Measurements from ENCODE around the gene SEC14L1.
"Not testable (repeated sequence)": the region's sequence is repeated elsewhere in the genome, so short reads cannot be mapped to it uniquely, and the experiment has no call there.

SEC14L1 gene

DNA sequence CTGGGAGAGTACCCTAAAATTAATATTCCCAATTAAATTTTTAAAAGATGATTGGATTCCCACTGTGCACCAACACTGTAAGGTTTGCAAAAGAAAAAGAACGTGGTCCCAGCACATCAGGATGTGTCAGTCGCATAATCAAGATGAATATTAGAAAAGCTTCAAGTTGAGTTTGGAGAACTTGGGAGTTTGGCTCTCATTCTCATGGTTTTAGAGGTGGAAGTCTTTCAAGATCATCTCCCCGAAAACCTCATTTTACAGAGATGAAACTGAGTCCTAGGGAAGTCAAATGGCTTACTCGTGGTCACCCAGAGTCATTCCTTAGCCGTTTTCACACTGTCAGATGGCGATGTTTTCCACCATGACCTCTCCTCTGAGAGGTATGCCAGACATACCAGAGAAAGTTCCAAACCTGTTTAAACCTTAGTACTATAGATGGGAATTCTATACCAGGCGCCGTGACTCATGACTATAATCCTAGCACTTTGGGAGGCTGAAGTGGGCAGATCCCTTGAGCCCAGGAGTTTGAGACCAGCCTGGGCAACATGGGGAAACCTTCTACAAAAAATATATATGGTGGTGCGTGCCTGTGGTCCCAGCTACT is 1.2 kb downstream of the SEC14L1 start:
- no peak for DNase-seq (ENCODE audit: low spot score)

- DNase-seq (ENCODE audit: low spot score) = peak; percentile 41
Measured at GRCh38 chr17:77142689-77143088, 1.9 kb downstream of the SEC14L1 start.

- no peak for DNase-seq (ENCODE audit: low spot score)
Measured at GRCh38 chr17:77143306-77143705, 2.5 kb downstream of the SEC14L1 start.

DNA sequence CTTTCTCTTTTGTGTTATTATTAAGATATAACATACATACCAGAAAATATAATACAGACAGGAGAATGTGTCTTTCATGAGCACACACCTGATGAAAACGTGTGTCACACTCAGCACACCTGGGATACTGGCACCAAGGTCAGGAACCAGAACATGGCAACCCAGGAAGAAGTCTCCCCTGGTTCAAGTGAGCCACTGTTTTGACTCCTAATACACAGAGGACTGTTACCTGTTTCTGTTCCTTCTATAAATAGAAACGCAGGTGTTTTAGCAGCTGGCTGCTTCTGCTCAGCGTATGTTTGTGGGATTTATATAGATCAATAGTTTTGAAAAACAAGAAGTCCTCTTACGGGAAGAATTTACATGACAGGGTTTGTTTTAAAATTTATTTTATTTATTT is 3.5 kb downstream of the SEC14L1 start:
- no peak for DNase-seq (ENCODE audit: low spot score)

- peak; percentile 50 for DNase-seq (ENCODE audit: low spot score)
Measured at GRCh38 chr17:77145224-77145611, 4.4 kb downstream of the SEC14L1 start.

DNA sequence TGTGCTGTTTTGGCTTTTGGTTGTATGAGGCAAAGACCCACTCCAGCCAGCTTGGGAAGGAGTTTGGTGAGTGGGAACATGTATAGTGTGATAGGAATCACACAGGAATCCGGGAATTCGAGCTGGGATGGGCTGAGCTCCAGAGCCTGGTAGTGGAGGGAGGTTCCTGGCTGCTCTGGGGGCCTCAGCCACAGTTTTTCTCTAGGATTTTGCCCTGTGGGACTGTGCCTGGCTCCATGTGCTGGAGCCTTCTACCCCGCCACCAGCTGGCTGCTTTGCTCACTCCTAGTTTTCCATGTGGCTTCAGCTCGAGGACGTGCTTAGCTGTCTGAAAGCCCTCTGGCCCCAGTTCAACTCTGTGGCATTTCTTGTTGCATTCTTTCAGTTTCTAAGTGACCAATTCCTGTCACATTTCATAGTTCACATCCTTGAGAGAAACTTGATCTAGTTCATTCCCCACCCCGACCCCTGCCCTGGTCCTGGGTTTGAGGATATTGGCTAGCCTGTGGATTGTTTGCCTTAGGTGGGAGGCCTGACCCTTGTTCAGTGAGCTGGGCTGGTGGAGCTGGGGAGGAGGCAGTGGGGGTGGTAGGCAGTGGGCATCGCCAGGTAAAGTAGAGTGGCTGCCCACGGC is 5.0 kb downstream of the SEC14L1 start:
- DNase-seq (ENCODE audit: low spot score) = peak; percentile 51

DNA sequence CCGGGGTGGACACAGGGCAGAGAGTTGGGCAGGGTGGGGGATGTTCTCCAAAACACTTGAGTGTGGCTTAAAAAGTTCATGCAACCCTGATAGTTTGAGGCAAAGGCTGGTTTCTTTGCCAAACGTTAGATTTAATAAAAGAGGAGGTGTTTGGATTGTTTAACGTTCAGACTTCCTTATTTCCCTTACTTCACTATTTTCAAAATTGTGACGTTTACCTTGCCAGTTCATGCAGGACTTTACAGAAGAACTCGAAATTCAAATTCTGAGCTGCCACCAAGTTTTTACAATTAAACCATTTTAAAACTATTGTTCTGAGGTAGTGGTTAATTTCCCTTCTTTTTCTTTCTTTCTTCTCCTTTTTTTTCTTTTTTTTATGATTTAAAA is 5.5 kb downstream of the SEC14L1 start:
- peak; percentile 16 for DNase-seq (ENCODE audit: low spot score)

GRCh38 chr17:77146882-77147281 is 6.1 kb downstream of the SEC14L1 start:
- peak; percentile 54 for DNase-seq (ENCODE audit: low spot score)

- DNase-seq (ENCODE audit: low spot score) = peak; percentile 21
Measured at GRCh38 chr17:77147357-77147801, 6.6 kb downstream of the SEC14L1 start.

- no peak for DNase-seq (ENCODE audit: low spot score)
Measured at GRCh38 chr17:77148077-77148939, 7.5 kb downstream of the SEC14L1 start.

GRCh38 chr17:77148940-77149510 is 8.3 kb downstream of the SEC14L1 start:
- no peak for DNase-seq (ENCODE audit: low spot score)

DNA sequence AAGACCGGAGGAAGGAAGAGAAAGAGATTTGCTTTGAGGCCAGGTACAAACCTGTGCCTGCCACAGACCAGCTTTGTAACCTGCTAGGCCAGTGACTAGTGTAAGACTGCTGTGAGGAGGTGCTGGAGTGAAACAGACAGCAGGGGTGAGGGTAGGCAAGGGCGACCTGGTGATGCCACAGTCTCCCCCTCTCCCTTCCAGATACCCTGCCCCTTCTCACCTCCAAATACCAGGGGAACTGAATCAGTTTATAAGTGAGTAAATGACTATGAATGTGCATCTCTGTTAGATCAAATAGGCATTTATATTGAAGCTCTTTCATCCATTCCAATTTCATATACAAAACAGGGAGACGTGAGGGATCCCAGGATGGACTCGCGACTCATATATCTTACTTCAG is 9.4 kb downstream of the SEC14L1 start:
- DNase-seq (ENCODE audit: low spot score) = no peak

GRCh38 chr17:77151186-77151585 is 10.4 kb downstream of the SEC14L1 start:
- no peak for DNase-seq (ENCODE audit: low spot score)

- not testable (repeated sequence) for DNase-seq (ENCODE audit: low spot score)
Measured at GRCh38 chr17:77152056-77152455, 11.3 kb downstream of the SEC14L1 start.

DNA sequence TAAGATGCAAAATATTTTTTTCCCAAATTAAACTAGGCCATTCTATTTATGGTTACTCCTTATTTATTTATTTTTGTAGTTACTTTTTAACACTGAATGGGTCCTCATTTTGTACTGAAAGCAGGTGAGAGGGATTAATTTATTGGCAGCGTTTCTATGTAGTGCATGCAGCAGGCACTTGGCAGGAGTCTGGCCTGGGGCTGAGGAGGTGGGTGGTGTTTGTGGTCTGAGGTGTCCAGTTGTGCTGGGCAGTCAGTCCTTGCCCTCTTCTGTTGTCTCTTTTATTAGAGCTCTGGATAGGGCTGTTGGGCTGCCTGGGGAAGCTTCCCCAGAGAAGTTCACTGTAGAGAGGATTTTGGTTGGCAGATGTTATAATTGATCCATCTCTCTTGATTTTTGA is 12.7 kb downstream of the SEC14L1 start:
- DNase-seq (ENCODE audit: low spot score) = no peak

DNA sequence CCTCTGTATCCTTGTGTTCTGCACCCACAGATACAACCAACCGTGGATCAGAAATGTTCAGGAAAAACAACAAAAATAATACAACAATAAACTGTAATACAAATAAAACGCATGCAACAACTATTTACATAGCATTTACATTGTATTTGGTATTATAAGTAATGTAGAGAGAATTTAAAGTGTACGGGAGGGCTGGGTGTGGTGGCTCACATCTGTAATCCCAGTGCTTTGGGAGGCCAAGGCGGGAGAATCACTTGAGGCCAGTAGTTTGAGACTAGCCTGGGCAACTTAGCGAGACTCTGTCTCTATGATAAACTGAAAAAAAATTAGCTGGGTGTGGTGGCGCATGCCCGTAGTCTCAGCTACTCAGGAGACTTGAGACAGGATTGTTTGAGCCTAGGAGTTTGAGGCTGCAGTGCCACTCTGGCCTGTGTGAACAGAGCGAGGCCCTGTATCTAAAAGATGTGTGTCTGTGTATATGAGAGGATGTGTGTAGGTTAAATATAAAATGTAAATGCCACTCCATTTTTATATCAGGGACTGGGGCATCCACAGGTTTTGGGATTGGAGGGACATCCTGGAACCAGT is 13.3 kb downstream of the SEC14L1 start:
- no peak for DNase-seq (ENCODE audit: low spot score)

GRCh38 chr17:77155125-77155524 is 14.4 kb downstream of the SEC14L1 start:
- DNase-seq (ENCODE audit: low spot score) = no peak

- not testable (repeated sequence) for DNase-seq (ENCODE audit: low spot score)
Measured at GRCh38 chr17:77157766-77158165, 17.0 kb downstream of the SEC14L1 start.

GRCh38 chr17:77160091-77160874 is 19.5 kb downstream of the SEC14L1 start:
- DNase-seq (ENCODE audit: low spot score) = no peak

DNA sequence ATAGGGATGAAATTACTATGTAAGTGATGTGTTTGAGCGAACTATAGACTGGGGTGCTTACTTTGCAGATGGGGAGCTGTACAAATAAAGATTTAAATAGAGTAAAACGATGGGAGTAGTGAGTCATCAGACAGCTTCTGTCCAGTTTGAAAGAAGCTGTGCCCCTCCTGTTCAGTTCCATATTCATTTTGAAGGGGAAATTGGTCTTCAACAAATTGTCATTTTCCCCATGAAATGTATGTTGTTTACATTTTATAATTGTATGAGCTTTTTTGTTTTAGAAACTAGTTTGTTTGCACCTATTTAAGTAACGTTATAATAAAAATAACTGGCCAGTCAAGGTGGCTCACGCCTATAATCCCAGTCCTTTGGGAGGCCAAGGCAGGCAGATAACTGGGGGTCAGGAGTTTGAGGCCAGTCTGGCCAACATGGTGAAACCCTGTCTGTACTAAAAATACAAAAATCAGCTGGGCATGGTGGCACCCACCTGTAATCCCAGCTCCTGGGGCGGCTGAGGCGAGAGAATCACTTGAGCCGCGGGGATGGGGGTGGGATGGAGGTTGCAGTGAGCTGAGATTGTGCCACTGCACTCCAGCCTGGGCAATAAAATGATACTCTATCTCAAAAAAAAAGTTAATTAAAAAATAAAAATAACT is 20.2 kb downstream of the SEC14L1 start:
- no peak for DNase-seq (ENCODE audit: low spot score)

GRCh38 chr17:77161953-77162352 is 21.2 kb downstream of the SEC14L1 start:
- DNase-seq (ENCODE audit: low spot score) = no peak

Measured in hematopoietic multipotent progenitor cell treated with erythropoietin and hydrocortisone succinate and interleukin-3 and kit ligand, for 17 days (in vitro differentiated cells).